HUDEP-2 (cell line): ENCODE results near the gene ENDOD1.

ENCODE experiments used
- DNase-seq, 76 experiments: peaks; one replicate each; lab custom pipeline; 2025; ENCODE audit not compliant: unreplicated experiment in 76 of 76; lab: John Stamatoyannopoulos, UW

ENDOD1 gene

GRCh38 chr11:95137299-95137698 lies 47.7 kb downstream of the ENDOD1 start:
- DNase-seq: no peak

DNA sequence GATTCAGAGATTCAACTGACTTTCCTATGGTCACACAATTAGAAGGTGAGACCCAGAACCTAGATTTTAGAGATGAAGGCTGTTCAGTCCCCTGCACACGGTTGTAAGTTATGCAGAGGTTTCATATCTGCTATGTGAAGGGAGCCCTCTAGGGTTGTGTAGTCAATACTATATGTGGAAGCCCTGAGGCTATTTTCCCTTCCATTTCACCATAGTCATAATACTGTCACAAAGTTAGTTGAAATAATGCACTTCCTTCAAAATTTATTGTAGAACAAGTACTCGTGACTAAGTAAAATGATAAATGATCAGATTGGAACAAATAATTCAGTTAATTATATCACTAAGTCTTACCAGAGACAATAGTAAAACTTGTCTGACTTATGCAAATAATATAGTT lies 48.8 kb downstream of the ENDOD1 start:
- peak in 5 of 76 experiments; percentile 9 to 53 (median 19) for DNase-seq

DNA sequence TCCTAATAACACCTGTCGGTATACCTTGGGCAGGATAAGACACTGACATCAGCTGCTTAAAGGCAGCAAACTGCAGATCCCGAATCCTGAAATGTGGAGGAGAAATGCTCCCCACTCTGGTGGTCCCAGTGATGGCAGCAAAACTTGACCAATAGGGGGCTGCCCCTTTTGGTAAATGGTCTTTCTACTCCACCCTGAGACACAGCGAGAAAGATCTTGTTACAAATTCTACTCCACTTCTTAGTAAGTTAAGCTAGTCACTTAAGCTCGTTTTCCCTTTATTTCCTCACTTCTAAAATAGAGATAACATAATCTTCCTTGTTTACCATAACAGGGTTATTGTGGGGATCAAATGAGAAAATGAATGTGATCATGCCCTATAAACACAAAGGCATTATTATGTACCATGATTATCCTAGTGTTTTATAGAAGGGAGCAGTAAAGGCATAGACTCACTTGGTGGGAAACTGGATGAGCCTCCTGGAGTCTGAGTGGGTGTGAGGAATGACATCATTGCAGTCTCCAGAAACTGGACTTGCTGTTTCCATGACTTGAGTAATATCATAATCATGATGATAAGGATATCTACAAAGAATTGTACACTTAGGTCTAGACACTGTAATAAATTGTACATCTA lies 50.9 kb downstream of the ENDOD1 start:
- no peak for DNase-seq

DNA sequence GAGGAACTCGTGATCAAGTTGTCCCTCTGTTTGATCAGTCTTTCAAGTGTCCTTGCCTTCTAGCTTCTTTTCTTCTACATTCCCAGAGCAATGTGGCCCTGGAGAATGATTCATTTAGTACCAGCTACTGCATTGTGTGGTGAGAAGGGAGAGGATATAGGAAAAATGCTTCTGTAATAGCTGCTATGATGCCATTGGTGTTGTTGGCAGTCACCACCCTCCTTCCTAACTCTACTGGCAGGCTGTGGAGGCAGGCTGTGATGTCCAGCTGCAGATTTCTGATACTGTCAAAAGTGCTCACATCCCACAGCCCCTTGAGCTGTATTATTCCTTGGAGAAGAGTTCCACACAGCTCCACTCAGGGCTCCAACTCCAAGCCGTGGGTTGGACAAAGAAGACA lies 52.8 kb downstream of the ENDOD1 start:
- DNase-seq: no peak

GRCh38 chr11:95143106-95143681 lies 53.5 kb downstream of the ENDOD1 start:
- DNase-seq: no peak

GRCh38 chr11:95144313-95145235 lies 54.9 kb downstream of the ENDOD1 start:
- DNase-seq: peak in 28 of 76 experiments; percentile 6 to 54 (median 26)

DNA sequence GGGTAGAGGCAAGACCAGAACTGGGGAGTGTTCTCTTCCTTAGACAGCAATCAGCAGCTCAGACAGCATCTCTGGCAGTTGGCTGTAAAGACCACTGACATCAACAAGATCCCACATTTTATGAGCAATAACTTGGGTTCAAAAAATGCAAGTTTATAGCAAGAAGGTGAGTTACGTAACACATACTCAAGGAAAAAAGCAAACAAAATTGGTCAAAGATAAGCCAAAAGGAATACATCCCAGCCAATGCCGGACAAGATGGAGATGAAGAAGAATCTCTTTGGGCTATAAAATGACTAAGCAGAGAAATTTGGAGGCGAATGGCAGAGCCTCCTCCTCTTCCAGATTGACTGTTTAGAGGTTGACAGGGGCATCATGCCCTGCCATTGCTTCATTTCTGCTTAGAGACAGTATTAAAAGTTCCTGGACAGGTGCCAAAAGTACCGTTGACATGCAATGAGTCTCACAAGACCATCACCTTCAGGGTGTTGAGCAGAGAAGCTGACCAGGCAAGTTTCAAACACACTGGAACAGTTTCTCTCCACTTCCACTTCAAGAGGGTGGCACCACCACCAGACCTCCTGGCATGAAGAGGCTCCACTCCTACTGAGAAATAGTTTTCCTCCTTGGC lies 55.9 kb downstream of the ENDOD1 start:
- peak in 1 of 76 experiments; percentile 9 for DNase-seq

- peak in 74 of 76 experiments; percentile 10 to 90 (median 68) for DNase-seq
Observed at GRCh38 chr11:95147364-95147905, 57.8 kb downstream of the ENDOD1 start.

GRCh38 chr11:95148406-95148805 lies 58.8 kb downstream of the ENDOD1 start:
- peak in 1 of 76 experiments; percentile 7 for DNase-seq

DNA sequence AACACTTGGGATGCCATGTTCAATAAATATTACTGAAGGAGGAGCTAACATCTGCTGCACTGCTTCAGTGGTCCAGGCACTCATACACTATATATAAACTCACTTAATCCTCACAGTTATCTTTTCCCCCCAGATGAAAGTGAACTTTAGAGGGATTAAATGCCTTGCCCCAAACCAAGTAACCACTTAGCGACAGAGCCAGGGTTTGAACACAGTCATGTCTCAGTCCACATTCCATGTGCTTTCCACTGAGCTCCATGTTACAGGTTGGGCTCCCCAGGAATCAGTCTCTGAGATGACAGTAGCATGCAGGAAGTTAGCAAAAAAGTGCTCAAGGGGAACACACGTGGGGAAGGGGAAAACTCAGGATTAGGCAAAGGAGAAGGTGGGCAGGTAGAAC lies 59.3 kb downstream of the ENDOD1 start:
- peak in 11 of 76 experiments; percentile 1 to 61 (median 17) for DNase-seq

DNA sequence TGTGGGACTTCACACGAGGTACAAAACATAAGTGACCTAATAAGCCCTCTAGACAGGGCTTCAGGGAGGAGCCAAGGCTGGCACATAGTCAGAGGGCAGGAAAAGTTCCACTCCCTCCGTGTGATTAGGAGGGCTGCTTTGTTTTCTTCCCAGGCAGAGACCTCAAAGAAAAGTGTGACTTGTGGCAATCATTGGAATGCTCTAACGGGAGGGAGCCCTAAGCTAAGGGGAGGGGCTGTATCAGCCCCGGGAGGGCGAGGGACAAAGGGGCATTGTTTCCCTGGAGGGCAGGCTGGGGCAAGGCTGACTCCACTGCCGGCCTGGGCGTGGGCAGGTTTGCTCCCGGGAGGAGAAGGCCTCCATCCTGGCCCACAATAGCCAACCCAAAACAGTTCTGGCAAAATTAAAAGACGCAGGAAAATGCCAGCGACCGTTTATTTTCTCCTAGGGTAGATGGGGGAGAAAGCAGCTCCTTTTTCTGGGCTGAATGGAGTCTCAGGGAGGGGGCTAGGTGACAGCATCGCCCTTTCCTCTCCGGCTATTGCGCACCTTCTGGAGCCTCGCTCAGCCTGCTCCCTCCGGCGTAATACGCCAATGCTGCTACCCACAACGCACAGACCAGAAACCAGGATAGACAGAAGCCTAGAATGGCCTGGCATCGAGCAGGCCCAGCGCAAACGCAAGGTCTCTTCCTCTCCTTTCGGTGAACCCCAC lies 60.2 kb downstream of the ENDOD1 start:
- peak in 27 of 76 experiments; percentile 8 to 57 (median 26) for DNase-seq

DNA sequence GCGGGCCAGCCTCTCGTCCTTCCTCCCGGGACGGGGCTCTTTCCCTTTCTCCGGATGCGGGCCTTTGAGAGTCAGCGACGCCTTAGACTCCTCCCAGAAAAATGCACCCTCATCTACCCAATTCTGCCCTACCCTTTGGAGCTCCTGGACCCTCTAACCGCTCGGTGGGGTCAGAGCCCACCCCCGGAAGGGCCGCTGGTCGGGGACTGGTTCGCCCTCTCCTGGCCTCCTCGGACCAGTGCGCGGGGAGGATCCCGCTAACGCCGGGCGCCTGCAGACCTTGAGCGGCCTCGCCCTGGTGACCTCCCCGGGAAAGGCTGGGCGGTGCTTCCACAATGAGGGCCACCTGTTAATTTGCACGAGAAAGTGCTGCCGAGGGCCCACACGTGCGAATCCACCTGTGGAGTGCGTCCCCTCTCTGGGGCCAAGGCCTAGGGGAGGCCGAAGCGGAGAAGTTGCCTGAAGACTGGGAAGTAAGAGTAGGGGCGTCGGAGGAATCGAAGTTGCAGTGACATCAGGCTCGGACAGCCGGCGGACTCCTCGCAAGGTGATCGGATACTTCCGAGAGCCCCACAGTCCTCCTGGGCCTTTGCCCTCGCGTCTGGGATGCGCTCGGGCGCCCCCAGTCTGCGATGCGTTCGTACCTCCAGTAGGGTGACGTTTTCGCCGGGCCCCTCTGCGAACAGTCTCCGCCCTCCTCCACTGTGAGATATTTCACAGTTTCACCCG lies 61.5 kb downstream of the ENDOD1 start:
- peak in 75 of 76 experiments; percentile 47 to 96 (median 91) for DNase-seq

DNA sequence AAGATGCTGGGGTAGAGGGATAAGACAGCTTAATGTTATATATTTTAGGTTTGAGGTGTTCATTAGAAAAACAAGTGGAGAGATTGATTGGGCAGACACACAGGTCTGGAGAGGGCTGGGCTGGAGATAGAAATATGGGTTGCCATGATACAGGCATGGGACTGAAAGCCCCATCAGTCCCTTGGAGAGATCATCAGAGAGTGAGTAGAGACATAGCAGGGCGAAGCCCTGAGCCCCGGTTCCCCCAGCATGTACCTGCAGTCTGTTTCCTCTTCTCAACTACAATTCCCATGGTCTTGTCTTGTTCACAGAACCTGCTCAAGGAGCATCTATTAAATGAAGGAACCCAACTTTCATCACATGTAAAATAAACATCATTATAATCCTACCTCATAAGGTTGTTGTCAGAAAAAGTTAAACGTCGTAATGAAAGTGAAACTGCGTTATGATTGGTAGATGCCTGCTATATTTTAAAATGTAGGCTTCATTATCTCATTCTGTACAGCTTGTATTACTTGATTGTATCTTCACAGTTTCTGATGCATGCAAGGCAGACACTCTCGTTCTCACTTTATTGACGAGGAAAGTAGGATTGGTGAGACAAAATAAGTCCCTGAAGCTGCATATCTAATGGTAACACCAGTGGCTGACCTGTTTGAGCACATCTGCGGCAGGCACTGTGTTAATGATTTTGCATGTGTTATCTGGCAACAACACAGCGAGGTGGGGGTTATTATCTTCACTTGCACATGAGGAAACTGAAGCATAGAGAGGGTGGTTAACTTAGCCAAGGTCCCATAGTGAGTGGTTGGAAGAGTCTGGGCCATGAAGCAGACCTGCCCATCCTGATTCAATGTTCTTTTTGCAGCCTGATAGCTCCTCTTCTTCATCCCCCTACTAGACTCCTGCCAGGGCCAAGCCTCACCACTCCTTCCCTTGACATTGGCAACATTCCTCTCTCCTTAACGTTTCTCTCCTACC lies 63.5 kb downstream of the ENDOD1 start:
- DNase-seq: peak in 75 of 76 experiments; percentile 20 to 98 (median 87)

- peak in 5 of 76 experiments; percentile 12 to 58 (median 35) for DNase-seq
Observed at GRCh38 chr11:95153857-95154246, 64.2 kb downstream of the ENDOD1 start.

GRCh38 chr11:95154514-95154913 lies 64.9 kb downstream of the ENDOD1 start:
- peak in 66 of 76 experiments; percentile 11 to 81 (median 52) for DNase-seq

GRCh38 chr11:95155385-95155784 lies 65.7 kb downstream of the ENDOD1 start:
- DNase-seq: no peak

GRCh38 chr11:95156133-95156721 lies 66.6 kb downstream of the ENDOD1 start:
- DNase-seq: peak in 1 of 76 experiments; percentile 7
